HepG2 (cell line): ENCODE results near the gene MTREX. TPM values are rescaled to one million over a fixed set of nuclear protein-coding genes. Genes with fewer than 3 reads are reported as not detected.

Experiments
- ATAC-seq: fragments of 200-7000 bp; cut with Tn5 transposase; 3 replicates; pipeline ENCODE4 v1.9.1; 2020; ENCODE audit warnings: mild to moderate bottlenecking, moderate library complexity
- BruUV-seq: library from RNA; stranded (reverse); fragments of 400-500 nt; replicated peaks from 2 replicates; lab custom pipeline; 2021; lab: Mats Ljungman, UMichigan
- CTCF ChIA-PET: fragments of 300-600 bp; formaldehyde crosslinking; extraction: SDS; loops from one replicate; lab custom pipeline; 2021; ENCODE audit warnings: low total read pairs, inconsistent platforms, low intra/inter-chr PET ratio; lab: Yijun Ruan, JAX
- POLR2A ChIA-PET: fragments of 350-600 bp; sonication (Branson Sonifier 250); formaldehyde crosslinking; loops from one replicate; lab custom pipeline; 2020; ENCODE audit warnings: antibody characterized with exemption, inconsistent platforms; lab: Yijun Ruan, JAX
- DNase-seq: peaks from one replicate; pipeline ENCODE4 v3.0.0-alpha.2; 2015; ENCODE audit warnings: low spot score
- FAIRE-seq: peaks from 3 replicates; lab custom pipeline; 2011; peaks lifted over from hg19 to GRCh38; lab: Jason Lieb, UNC
- H2AFZ ChIP-seq: one replicate; pipeline ENCODE4 v1.6.1; 2011; ENCODE audit warnings: low read length, inconsistent platforms
- H3K27ac ChIP-seq: fragments of 300-600 bp; 3 replicates; pipeline ENCODE4 v1.8.0; 2011; ENCODE audit warnings: mixed run types, mild to moderate bottlenecking, mixed read lengths, low read length, inconsistent platforms; ENCODE audit not compliant: insufficient read depth; ENCODE audit errors: extremely low read length
- H3K27me3 ChIP-seq, 2 experiments: fragments of 200-600 bp in 1 of 2; 2 replicates in 1 of 2; 3 replicates in 1 of 2; pipeline versions ENCODE4 v1.6.0 to v1.8.0; 2011; ENCODE audit warnings: low read length in 2 of 2, mild to moderate bottlenecking in 2 of 2, moderate library complexity in 2 of 2, inconsistent platforms in 1 of 2; ENCODE audit not compliant: insufficient read depth in 2 of 2, control insufficient read depth in 1 of 2
- H3K36me3 ChIP-seq, 2 experiments: fragments of 200-600 bp in 1 of 2; replicated peaks in 1 of 2; 2 replicates in 1 of 2; 3 replicates in 1 of 2; pipeline versions ENCODE4 v1.5.1 to v1.8.0; 2011; ENCODE audit warnings: low read length in 2 of 2, inconsistent platforms in 1 of 2; ENCODE audit not compliant: insufficient read depth in 2 of 2, control insufficient read depth in 1 of 2
- H3K4me1 ChIP-seq: 2 replicates; pipeline ENCODE4 v1.5.1; 2012; ENCODE audit warnings: low read length, inconsistent platforms; ENCODE audit not compliant: insufficient read depth
- H3K4me2 ChIP-seq: 2 replicates; pipeline ENCODE4 v1.6.0; 2011; ENCODE audit warnings: low read depth, low read length, inconsistent platforms
- H3K4me3 ChIP-seq, 3 experiments: fragments of 200-600 bp in 1 of 3; sonication (generic), shearing (Covaris generic) in 1 of 3; replicated peaks in 1 of 3; 2 replicates each; pipeline ENCODE4 v1.5.1; 2011 to 2016; ENCODE audit warnings: low read length in 3 of 3, inconsistent platforms in 2 of 3, low read depth in 2 of 3, mild to moderate bottlenecking in 2 of 3, control low read depth in 1 of 3, mixed read lengths in 1 of 3; ENCODE audit not compliant: insufficient read depth in 1 of 3
- H3K79me2 ChIP-seq: one replicate; pipeline ENCODE4 v1.6.1; 2011; ENCODE audit warnings: low read length, inconsistent platforms; ENCODE audit not compliant: insufficient read depth
- H3K9ac ChIP-seq: 2 replicates; pipeline ENCODE4 v1.6.0; 2011; ENCODE audit warnings: mild to moderate bottlenecking, low read depth, low read length, inconsistent platforms; ENCODE audit not compliant: insufficient read depth
- H3K9me3 ChIP-seq: 2 replicates; pipeline ENCODE4 v1.5.1; 2012; ENCODE audit warnings: mild to moderate bottlenecking, low read length
- H4K20me1 ChIP-seq: 2 replicates; pipeline ENCODE4 v1.6.0; 2011; ENCODE audit warnings: inconsistent platforms, mild to moderate bottlenecking, low read length, moderate library complexity; ENCODE audit not compliant: insufficient read depth
- GABPB1 ChIP-seq: IDR thresholded peaks from 2 replicates; pipeline ENCODE4 v1.6.1; 2016; ENCODE audit warnings: mild to moderate bottlenecking, missing genetic modification reagents, moderate library complexity, missing compliant biosample characterization
- GPN1 ChIP-seq: sonication (generic); formaldehyde crosslinking; IDR thresholded peaks from 2 replicates; pipeline ENCODE4 v1.5.1; 2020; ENCODE audit warnings: missing genetic modification reagents, borderline replicate concordance
- HDAC2 ChIP-seq: sonication (generic); formaldehyde crosslinking; IDR thresholded peaks from 2 replicates; pipeline ENCODE4 v1.4.0; 2020; ENCODE audit warnings: missing genetic modification reagents
- PHB2 ChIP-seq: fragments of 450-650 bp; IDR thresholded peaks from 2 replicates; pipeline ENCODE4 v1.6.1; 2018; ENCODE audit not compliant: partially characterized antibody
- SP2 ChIP-seq: sonication (generic); formaldehyde crosslinking; IDR thresholded peaks from 2 replicates; pipeline ENCODE4 v1.5.1; 2020; ENCODE audit warnings: mild to moderate bottlenecking, missing genetic modification reagents
- TAF15 ChIP-seq: fragments of 200-400 bp; formaldehyde crosslinking; IDR thresholded peaks from one replicate; pipeline ENCODE4 v1.6.1; 2018; ENCODE audit warnings: mild to moderate bottlenecking, low read depth, low read length; ENCODE audit not compliant: poor library complexity, severe bottlenecking
- ZNF33B ChIP-seq: sonication (generic); formaldehyde crosslinking; IDR thresholded peaks from 2 replicates; pipeline ENCODE4 v1.5.1; 2020; ENCODE audit warnings: mild to moderate bottlenecking, missing genetic modification reagents
- ZNF589 ChIP-seq: sonication (generic); formaldehyde crosslinking; conservative IDR thresholded peaks from 2 replicates; pipeline ENCODE4 v1.8.0; 2022; ENCODE audit warnings: mild to moderate bottlenecking, moderate library complexity, missing genetic modification reagents
- ZNF776 ChIP-seq: sonication (generic); formaldehyde crosslinking; IDR thresholded peaks from 2 replicates; pipeline ENCODE4 v1.4.0; 2020; ENCODE audit warnings: mild to moderate bottlenecking, missing genetic modification reagents
- WGBS: methylation state at CpG from one replicate; pipeline ENCODE4 v1.1.6; 2017; ENCODE audit warnings: low lambda C conversion rate; 5-methylcytosine and 5-hydroxymethylcytosine counted together
- in situ Hi-C: cut with HindIII; loops from 2 replicates; pipeline ENCODE4 v1.10.0; 2017; ENCODE audit warnings: low pct_unique_long_range_greater_than_20kb; ENCODE audit not compliant: extremely low pct_ligation_motif_present
- intact Hi-C: fragments of 100-400 bp; cut with micrococcal nuclease; formaldehyde crosslinking; loops from one replicate; pipeline ENCODE4 v1.10.0; 2022; ENCODE audit not compliant: unreplicated experiment
- polyA plus RNA-seq, 8 experiments: library from polyadenylated mRNA; depleted of rRNA in 3 of 8; stranded (reverse) in 7 of 8; unstranded in 1 of 8; fragments of >200 nt; fragmentation: Illumina TruSeq in 4 of 8; extraction: Trizol in 4 of 8; gene quantifications; 2 replicates each; pipeline versions ENCODE4 v1.2.1 to v1.2.3, GENCODE V29; 2011 to 2016; ENCODE audit warnings: low read depth in 4 of 8, missing spikeins in 1 of 8, mixed read lengths in 1 of 8; ENCODE audit not compliant: insufficient read depth in 1 of 8
- total RNA-seq, 5 experiments: library from RNA; depleted of rRNA; stranded (reverse); fragments of >200 nt; fragmentation: Illumina TruSeq; extraction: Trizol; gene quantifications; 2 replicates each; pipeline ENCODE4 v1.2.3, GENCODE V29; 2016; ENCODE audit warnings: low read depth in 1 of 5
- TF ChIP-seq, protein P1 (sequence below): sonication (generic); formaldehyde crosslinking; IDR thresholded peaks from 2 replicates; pipeline ENCODE4 v1.4.0; 2020; ENCODE audit warnings: mild to moderate bottlenecking, missing genetic modification reagents
- TF ChIP-seq, protein P2 (sequence below): sonication (generic); formaldehyde crosslinking; IDR thresholded peaks from 2 replicates; pipeline ENCODE4 v1.4.0; 2020; ENCODE audit warnings: missing genetic modification reagents; ENCODE audit errors: not compliant biosample characterization
- TF ChIP-seq, protein P3 (sequence below): sonication (generic); formaldehyde crosslinking; IDR thresholded peaks from 2 replicates; pipeline ENCODE4 v1.4.0; 2020; ENCODE audit warnings: mild to moderate bottlenecking, missing genetic modification reagents

Gene MTREX
- total and polyA plus RNA-seq, 2 of the 13 experiments (the other 11 are each of a cell fraction or from before 2014, with no cell fraction given) = 16.4 to 91.5 TPM

DNA sequence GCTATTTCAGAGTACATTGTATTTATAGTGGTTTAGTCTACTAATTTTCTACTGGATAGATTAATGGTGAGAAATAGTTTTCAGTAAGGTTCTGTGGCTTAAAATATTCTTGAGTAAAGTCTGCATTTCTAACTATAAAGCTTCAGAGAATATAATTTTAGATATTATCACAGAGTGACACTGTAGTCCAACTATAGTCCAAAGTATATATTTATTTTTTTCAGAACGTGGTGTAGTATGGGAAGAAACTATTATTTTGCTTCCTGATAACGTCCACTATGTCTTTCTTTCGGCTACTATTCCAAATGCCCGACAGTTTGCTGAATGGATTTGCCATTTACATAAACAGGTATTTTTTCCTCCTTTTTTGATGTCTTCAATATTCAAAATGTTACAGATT lies 35.3 kb downstream of the MTREX start:
- no peak for FAIRE-seq
- Histone ChIP-seq H3K4me3 (no peak overlapping the region), H3K4me2 (no peak overlapping the region), H3K9ac (no peak overlapping the region), H3K9me3 (no peaks in the 10 kb centered on the region), H4K20me1 (peaks cover 5% of the 10 kb centered on the region; the same call in 1 of the 2 replicates), H3K79me2 (peaks cover 6% of the 10 kb centered on the region), H3K27me3 (no peaks in the 10 kb centered on the region), H3K36me3 (peaks cover 3 to 72% of the 10 kb centered on the region in 2 experiments; a peak in 4 of 5 replicates), H2AFZ (no peak overlapping the region), H3K27ac (no peak overlapping the region), H3K4me1 (peaks cover 15% of the 10 kb centered on the region)
- CTCF ChIA-PET = interaction anchor here (2.0 kb wide), 1 partner anchor 349 kb away, joined by 5 read pairs; no protein-coding TSS in a partner anchor
- no TSS peak for BruUV-seq
- intact Hi-C loops = no loop called here
- WGBS = 80% methylated on average over 4 of the region's 4 CpGs
- POLR2A ChIA-PET = no interaction called here
- ATAC-seq = no peak
- in situ Hi-C loops = no loop called here
- DNase-seq = no peak
- TF ChIP-seq, protein P1, sequence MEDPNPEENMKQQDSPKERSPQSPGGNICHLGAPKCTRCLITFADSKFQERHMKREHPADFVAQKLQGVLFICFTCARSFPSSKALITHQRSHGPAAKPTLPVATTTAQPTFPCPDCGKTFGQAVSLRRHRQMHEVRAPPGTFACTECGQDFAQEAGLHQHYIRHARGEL (CRISPR knock-in tag) = no peak
- TF ChIP-seq TAF15 = no peak

GRCh38 chr5:55343609-55344008 lies 35.8 kb downstream of the MTREX start:
- FAIRE-seq = no peak
- WGBS = 91% methylated on average over 1 of the region's 1 CpG

More at GRCh38 chr5:55343609-55344008, 35.8 kb downstream of the MTREX start:
- BruUV-seq = no TSS peak
- no peak overlapping the region for H3K4me3 ChIP-seq
- no peak overlapping the region for H3K9ac ChIP-seq
- DNase-seq (no peak), ATAC-seq (no peak)
- no peak overlapping the region for H3K27ac ChIP-seq
- H4K20me1 ChIP-seq = peaks cover 5% of the 10 kb centered on the region; the same call in 1 of the 2 replicates
- no peaks in the 10 kb centered on the region for H3K27me3 ChIP-seq
- ChIA-PET CTCF (interaction anchor here (1.6 to 2.0 kb wide), 2 partner anchors 348 to 350 kb away, joined by 5 to 10 read pairs; no protein-coding TSS in a partner anchor), POLR2A (no interaction called here)
- intact Hi-C loops = loop anchor here (1.0 kb wide), 1 partner anchor 349 kb away; no protein-coding TSS in a partner anchor
- in situ Hi-C loops = no loop called here
- no peak overlapping the region for H3K4me2 ChIP-seq
- no peak overlapping the region for H2AFZ ChIP-seq
- peaks cover 4 to 74% of the 10 kb centered on the region in 2 experiments; a peak in 4 of 5 replicates for H3K36me3 ChIP-seq
- H3K9me3 ChIP-seq = no peaks in the 10 kb centered on the region
- H3K4me1 ChIP-seq = peaks cover 15% of the 10 kb centered on the region
- TF ChIP-seq ZNF33B = no peak
- TF ChIP-seq ZNF776 (CRISPR knock-in tag) = no peak
- TF ChIP-seq, protein P2, sequence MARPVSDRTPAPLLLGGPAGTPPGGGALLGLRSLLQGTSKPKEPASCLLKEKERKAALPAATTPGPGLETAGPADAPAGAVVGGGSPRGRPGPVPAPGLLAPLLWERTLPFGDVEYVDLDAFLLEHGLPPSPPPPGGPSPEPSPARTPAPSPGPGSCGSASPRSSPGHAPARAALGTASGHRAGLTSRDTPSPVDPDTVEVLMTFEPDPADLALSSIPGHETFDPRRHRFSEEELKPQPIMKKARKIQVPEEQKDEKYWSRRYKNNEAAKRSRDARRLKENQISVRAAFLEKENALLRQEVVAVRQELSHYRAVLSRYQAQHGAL (CRISPR knock-in tag) = no peak
- no peak for TF ChIP-seq GPN1
- no peak for TF ChIP-seq SP2 (CRISPR knock-in tag)
- TF ChIP-seq, protein P3, sequence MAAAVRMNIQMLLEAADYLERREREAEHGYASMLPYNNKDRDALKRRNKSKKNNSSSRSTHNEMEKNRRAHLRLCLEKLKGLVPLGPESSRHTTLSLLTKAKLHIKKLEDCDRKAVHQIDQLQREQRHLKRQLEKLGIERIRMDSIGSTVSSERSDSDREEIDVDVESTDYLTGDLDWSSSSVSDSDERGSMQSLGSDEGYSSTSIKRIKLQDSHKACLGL (CRISPR knock-in tag) = no peak
- no peak for TF ChIP-seq GABPB1 (CRISPR knock-in tag)
- no peak for TF ChIP-seq HDAC2 (CRISPR knock-in tag)
- TF ChIP-seq ZNF589 (CRISPR knock-in tag) = no peak
- TF ChIP-seq PHB2 = no peak
- TF ChIP-seq, all 625 proteins: peak for 0
- H3K79me2 ChIP-seq = peaks cover 4% of the 10 kb centered on the region
